ENCODE data around the gene CSMD2. TPM values are rescaled to one million over a fixed set of nuclear protein-coding genes. Genes with fewer than 3 reads are reported as not detected.
"Not testable (repeated sequence)": the region's sequence is repeated elsewhere in the genome, so short reads cannot be mapped to it uniquely, and the experiment has no call there.

CSMD2 gene
- total RNA-seq = 0.12 and 0.15 TPM in 2 replicates

DNA sequence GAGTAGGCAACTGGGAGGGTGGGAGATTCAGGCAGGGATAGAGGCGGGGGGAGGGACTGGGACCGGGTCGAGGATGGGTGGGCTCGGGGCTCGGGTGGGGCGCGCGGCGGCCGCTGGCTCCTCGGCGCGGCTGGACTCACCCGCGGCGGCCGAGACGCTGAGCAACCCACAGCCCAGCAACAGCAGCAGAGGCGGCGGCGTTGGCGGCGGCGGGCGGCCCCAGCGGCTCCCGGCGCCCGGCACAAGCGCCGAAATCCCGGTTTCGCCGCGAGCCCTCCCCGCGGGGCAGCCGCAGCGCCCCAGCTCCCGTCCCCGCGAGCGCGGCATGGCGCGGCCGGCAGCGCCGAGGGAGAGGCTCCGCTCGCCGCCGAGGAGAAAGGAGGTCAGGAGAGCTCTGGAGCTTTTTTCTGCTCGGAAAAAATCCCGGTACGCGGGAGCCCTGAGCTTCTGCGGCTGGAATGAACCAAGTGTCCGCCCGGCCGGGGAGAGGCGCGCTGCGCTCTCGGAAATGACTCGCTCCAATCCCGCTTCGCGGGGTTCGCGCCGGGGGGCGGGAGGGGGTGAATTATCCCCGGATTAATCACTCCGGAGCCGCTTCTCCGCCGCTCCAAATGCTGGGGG, at the start of gene CSMD2:
TSS of gene CSMD2 (minus strand) at position 460 of the 621 bp plus-strand sequence. CDS start at position 327, 133 bp downstream.
- no peak for DNase-seq (ENCODE audit: extremely low read depth, low read depth, low spot score)

DNA sequence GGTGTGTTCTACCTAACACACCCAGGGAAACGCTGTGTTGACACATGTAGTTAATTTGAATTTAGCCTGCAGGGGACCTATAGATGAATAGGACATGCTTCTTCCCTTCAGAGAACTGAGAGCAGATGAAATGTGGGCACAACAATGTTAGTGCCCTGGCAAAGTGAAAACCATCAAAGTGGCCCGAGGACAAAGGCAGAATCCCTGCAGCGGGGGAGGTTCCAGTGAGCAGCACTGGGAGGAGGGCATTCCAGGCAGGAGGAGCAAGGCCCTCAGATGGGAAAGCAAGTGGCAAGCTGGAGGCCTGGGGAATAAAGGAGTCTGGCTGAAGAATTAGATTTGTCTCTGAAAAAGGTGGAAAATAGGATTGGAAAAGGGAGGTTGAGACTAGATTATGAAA, 48.9 kb upstream of the CSMD2 start:
- DNase-seq (ENCODE audit: extremely low read depth, low read depth, low spot score) = no peak

DNA sequence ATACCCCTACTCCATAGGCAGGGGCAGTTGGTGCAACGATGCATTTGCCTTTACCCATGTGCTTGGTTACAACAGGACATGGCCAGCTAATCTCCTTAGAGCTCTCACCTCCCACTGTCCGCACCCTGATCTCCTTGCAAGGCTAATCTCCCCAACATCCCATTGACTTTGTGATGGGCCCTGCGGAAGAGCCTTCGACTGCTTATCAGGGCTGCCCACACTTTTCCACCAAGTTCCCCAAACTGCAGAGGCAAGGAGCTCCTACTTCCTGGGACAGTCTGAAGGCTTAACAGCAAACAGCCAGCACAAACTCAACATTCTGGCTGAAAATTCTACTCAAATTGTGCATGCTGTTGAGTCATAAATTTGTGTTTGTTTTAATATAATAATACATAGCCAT, 47.6 kb upstream of the CSMD2 start:
- no peak for DNase-seq (ENCODE audit: extremely low read depth, low read depth, low spot score)

DNA sequence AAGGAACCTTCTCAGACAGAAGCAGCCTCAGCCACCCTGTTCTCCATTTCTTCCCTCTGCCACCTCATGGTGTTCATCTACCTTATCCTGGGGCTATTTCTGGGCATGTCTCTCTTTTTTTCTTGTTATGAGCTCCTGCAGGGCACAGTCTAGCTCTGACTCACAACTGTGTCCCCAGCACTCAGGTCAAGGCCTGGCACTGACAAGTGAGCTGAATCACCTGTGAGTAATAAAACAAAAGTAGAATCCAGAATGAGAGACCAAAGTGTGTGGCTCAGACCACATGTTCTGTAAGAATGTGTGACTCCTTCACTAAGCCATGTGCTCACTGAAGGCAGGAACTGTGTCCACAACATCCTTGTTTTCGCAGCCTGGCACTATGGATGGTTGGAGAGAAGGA, 34.9 kb upstream of the CSMD2 start:
- no peak for DNase-seq (ENCODE audit: extremely low read depth, low read depth, low spot score)

DNA sequence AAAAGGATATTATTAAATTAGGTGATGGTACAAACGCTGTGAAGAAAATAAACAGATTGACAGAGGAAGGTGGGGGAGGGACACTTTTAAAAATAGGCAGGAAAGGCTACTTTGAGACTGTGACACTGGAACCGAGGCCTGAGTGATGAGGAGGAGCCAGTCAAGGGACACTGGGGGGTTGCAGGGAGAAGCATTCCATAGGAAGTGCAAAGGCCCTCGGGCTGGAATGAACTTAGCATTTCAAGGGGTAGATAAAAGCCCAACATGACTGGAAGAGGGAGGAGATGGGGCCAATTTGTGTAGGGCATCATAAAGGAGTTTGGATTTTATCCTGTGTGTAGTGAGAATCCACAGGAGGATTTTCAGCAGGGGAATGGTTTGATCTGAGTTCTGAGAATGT, 27.6 kb upstream of the CSMD2 start:
- DNase-seq (ENCODE audit: extremely low read depth, low read depth, low spot score) = no peak

DNA sequence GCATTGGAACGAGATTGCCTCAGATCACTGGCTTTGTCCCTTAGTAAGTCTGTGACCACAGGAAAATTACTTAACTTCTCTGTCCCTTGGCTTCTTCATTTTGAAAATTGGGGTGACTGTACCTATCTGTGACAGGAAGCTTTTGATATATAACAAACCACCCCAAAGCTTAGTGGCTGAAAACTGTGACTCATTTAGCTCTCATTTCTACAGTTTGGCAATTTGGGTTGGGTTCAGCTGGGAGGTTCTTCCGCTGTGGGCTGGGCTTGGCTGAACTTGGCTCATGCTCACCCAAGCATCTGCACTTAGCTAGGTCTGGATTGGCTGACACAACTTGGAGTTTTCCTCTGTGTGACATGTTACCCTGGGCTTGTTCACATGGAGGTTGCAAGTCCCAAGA, 25.7 kb upstream of the CSMD2 start:
- no peak for DNase-seq (ENCODE audit: extremely low read depth, low read depth, low spot score)

DNA sequence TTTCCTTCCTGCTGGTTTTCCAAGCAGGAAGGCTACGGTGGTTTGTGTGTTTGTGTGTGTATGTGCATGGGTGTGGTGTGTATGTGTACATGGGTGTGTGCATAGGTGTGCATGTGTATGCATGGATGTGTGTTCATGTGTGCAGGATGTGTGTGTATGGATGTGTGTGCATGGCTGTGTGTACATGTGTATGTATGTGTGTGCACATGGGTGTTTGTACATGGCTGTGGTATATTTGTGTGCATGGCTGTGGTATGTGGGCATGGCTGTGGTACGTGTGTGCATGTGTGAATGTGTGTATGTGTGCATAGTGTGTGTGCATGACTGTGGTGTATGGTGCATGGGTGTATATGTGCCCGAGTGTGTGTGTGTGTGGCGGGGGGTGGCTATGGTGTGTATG, 24.0 kb upstream of the CSMD2 start:
- no peak for DNase-seq (ENCODE audit: extremely low read depth, low read depth, low spot score)

DNA sequence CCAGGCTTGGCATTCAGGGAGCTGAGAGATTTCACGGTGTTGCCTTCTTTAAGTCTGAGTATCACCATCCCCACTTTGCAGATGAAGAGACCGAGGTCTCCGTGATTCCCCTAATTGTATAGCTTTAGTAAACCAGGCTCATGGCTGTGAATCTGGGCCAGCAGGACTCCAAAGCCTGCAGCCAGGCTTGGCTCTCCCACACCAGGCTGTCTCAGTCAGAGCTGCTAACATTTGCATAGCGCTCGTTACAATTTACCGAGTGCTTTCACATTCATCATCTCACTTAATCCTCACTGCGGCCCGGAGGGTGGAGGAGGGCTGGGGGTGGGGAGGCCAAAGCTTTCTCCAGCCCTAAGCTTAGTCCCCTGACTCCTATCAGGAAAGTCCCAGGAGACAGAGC, 23.4 kb upstream of the CSMD2 start:
- DNase-seq (ENCODE audit: extremely low read depth, low read depth, low spot score) = no peak

DNA sequence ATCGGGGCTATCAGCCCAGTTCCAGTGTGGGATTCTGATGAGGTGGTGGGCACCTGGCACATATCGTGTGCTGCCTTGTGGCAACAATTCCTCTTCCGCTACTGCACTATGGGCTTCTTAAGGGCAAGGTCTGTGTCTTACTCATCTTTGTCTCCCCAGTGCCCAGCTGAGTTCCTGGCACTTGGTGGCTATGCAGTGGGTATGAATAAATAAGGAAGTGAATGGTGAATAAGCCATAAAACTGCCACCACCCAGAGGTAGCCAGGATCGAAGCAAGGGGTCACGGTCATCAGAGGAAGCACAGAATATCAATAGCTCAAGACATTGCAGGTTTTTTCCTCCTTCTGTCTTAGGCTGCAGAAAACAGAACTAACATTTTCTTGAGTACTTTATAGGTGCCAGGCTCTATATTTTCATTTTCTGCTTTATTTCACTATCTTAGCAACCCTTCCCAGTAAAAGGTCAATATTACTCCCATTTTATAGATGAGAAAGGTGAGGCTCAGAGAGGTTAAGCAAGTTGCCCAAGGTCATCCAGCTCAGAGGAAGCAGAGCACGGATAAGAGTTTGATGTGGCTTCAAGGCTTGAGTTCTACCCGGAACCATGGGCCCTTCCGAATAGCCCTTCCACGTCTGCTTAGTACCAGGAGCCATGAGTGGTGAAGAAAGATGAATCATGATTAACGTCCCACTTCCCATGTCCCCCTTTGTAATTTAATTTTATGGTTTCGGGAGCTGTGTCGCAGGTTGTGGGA, 21.9 kb upstream of the CSMD2 start:
- DNase-seq (ENCODE audit: extremely low read depth, low read depth, low spot score) = no peak

DNA sequence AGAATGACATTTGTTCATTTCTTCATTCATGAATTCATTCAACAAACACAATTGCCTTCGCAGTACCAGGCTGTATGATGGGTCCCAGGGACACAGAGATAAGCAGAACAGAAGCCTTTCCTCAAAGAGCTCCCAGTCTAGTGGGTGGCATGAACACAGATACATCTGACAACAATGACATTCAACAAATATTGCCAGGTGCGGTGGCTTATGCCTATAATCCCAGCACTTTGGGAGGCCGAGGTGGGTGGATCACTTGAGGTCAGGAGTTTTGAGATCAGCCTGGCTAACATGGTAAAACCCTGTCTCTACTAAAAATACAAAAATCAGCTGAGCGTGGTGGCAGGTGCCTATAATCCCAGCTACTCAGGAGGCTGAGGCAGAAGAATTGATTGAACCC, 18.4 kb upstream of the CSMD2 start:
- not testable (repeated sequence) for DNase-seq (ENCODE audit: extremely low read depth, low read depth, low spot score)

DNA sequence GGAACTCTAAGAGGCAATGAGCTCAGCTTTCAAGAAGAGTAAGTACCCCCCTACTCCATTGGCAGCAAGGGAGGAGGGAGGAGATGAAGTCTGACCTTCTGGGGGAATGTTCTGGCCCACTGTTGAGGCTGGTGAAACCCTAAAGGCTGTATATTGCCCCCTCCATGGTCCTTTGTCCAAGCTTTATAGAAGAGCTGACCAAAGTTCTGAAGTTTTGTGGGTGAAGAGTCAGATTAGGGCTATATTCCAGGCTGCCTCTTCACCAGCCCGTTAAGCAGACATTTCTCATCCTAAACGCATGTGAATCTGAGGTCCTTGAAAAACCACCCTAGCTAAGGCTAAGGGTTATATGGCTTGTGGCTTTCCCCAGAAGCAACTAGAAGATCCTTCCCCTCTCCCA, 13.0 kb upstream of the CSMD2 start:
- no peak for DNase-seq (ENCODE audit: extremely low read depth, low read depth, low spot score)

DNA sequence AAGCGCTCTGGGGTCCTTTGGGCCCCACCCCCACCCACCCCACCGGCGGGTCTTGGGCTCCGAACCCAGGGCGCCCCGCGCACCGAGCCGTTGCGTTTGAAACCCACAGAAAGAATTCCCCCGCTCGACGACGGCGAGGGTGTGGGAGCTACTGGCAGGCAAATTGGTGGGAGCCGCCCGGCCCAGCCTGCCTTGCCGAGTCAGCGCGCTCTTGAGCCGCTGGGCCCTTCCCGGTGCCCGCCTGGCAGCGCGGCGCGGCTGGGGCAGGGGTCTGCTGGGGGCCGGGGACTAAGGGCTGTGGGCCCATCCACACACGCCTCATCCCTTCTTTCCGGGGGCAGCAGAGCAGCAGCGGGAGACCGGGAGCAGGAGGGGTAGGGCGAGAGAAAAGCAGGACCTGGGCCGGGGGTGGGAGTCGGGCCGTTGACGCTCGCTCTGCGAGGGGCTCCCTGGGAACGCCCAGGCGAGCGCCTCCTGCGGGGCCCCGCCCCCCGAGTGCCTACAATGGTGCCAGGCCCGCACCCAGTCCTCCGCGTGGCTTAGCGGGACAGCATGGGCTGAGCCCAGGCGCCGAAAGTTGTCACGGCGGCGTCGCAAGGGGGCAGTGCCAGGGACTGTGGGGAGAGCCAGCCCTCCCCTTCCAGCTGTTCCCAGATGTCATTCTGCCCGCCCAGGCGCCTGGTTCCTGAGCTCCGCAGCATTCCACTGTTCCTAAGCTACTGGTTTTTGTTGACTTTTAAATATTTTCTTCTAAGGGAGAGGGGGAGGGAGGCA, 12.0 kb upstream of the CSMD2 start, which contains the start of gene C1orf94:
TSS of gene C1orf94 (plus strand) at position 78 of the 774 bp plus-strand sequence. CDS start 883 bp downstream, outside the sequence.
- no peak for DNase-seq (ENCODE audit: extremely low read depth, low read depth, low spot score)

DNA sequence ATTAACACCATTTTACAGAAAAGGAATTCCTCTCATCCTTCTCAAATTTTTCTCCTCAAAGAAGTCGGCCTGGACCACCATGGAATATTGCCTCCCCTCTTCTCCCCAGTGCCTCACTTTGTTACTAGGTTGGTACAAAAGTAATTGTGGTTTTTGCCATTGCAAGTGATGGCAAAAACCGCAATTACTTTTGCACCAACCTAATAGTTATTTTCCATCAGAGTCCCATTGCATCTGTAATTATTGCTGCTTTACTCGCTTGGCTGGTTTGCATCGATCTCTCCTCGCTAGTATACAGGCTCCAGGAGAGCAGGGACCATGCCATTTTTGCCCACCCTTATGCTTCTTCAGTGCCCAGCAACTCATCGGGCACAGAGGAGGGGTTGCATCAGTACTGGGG, 10.7 kb upstream of the CSMD2 start:
- no peak for DNase-seq (ENCODE audit: extremely low read depth, low read depth, low spot score)

DNA sequence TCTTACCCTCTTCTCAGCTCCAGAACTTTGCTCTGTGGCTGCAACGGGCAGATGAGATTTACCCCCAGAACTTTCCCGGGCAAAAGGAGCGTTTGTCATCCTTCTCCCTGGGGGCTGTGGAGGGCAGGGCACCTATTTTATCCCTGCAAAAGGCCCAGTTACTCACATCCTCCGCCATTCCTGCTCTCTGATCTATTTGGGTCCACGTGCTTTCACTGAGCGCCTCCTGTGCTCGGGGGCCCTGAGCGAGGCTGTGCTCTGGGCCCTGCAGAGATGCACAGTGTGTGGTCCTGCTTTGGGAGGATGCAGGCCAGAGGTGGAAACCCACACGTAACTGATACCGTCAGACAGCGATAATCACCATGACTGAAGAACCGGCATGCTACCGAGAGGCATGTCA, 2.4 kb upstream of the CSMD2 start:
- no peak for DNase-seq (ENCODE audit: extremely low read depth, low read depth, low spot score)

DNA sequence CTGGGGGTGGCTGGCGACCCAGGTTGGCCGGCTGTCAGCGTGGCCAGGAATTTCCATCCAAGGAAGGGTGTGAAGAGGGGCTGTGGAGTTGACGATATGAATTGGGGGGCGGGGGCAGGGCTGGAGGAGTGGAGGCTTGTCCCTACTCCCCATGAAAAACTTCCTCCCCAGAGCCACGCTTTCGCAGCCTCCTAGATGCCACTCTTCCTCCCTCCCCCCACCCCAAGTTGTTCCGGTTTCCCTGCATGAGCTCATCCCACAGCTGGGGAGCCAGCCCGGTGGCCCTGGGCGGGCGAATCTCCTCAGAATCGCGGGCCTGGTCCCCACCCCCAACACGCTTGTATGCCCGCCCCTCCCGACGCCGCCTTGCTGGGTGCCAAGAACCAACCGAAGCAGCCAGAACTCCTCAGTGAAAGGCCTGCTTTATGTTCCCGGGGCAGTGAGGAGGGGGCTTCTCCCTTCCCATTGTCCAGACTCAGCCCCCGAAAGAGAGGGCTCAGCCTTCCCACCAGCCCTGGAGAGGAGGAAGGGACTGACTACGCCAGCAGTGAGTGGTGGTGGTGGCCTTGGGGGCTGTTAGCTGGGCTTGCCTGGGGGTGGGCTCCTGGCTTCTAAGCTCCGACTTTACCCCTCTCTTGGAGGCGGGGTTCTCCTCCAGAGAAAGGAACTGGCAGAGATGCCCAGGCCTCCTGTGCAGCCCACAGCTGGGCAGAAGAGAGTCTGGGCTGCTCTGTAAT, 1.8 kb upstream of the CSMD2 start:
- no peak for DNase-seq (ENCODE audit: extremely low read depth, low read depth, low spot score)

DNA sequence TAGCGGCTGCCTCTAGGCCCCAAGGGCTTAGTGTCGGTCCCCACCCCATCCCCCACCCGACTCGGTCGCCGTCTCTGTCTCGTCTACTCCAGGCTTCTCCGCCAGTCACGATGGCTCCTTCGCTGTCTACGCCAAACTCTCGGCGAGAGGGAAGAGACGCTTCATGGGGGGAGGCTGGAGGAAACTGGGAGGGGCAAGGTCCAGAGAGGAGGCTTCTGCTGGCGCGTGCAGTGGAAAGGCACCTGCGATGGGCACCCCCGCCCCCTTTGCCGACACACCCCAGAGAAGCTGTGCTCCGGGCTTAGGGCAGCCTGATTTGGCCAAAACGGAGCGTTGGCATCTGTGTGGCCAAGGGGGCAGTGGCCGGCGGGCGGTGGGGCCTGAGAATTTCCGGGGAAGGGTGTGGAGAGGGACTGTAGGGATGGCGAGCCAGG, 1.2 kb upstream of the CSMD2 start:
- DNase-seq (ENCODE audit: extremely low read depth, low read depth, low spot score) = no peak

DNA sequence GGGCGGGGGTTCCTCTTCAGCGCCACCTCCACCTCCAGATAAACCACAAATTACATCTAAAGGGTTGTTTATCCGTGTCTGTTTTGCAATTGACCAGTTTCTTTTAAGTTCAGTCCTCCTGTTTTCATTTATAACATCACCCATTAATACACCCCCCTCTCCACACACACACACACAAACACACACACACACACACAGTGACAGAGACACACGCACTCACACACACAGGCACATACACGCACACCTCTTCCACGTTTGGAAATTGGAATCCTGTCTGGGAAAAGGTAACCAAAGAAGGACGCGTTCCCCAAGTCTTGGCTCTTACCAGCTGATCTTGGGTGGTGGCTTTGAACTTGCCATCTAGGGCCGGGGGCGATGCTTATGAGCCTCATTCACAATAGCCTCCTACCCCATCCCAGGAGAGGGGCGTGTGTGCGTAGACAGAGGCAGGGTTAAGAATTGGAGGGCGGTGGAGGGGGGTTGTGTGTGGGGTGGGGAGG, 442 bp upstream of the CSMD2 start:
- no peak for DNase-seq (ENCODE audit: extremely low read depth, low read depth, low spot score)

DNA sequence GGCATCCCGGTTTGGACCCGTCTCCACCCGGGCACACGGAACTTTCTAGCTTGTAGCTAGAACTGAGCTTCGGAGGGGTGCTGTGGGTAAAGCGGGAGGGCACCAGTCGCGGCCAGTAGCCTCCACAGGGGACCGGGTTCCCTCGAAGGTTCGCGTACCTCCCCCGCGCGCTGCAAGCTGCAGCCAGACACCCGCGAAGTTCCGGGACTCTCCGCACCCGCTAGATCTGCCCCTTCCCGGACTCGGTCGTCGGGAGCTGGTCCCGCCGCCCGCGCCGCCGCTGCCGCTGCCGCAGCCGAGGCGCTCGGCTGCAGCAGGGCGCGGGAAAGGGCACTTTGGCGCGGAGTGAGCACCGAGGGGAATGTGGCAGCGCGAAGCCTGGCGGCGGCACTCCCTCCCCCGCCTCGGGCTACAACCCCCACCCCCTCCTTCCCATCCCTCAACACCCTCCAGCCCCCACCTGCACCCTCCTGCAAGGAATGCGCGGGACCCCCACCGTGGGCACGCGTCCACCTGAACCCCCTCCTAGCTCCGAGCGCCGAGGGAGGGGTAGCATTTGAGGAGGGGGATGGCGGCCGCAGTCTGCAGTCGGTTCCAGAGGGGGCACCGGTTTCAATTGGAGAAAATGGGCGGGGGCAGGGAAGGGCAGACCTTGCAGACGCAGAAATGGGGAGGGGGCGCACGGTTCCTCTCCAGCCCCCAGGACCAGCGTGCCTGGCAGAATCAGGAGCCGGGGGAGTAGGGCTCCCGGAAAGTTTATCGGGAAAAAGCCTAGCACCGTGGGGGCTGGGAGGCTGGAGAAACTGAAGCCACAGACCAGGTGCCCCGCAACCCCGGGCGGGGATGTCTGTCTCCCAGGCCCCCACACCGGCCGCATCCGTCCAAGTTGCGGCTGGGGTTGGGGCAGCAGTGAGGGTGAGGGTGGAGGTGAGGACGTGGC, 968 bp downstream of the CSMD2 start:
- no peak for DNase-seq (ENCODE audit: extremely low read depth, low read depth, low spot score)

DNA sequence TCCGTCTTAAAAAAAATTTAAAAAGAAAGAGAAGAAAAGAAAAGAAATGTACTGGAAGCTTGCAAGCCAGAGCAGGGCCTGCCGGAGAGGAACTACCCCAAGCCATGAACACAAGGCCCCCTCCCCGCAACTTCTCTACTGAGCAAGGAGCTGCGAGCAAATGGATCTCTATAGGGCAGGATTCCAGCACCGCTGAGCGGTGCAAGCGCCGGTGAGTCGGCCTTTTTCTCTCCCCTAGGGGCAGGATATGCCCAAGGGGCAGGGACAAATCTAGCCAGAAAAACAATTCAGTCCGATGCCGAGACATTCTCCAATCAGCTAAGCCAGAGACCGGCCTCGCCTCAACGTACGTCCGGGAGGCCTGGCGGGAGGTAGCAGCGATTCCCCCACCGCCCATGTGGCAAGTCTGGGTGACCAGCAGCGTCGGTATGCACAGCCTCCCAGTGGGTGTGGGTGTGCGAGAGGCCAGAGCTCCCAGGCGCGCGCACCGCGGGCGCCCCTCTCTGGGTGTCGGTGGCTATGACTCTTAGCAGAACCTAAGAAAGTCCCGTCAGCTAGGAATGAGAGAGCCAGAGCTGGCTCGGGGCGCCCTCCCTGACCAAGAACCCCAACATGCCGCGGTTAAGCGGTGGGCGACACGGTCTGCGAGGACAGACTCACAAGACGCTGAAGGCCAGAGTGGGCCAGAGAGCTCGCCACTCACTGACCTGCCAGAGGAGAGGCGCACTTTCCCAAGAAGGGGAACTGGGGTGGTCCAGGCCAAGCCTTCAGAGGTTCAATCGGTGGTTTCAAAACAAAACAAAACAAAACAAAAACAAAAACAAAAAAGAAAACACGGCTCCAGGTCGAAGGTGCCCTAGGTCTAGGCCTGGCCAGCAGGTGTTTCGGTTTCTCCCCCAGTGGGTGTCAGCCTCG, 1.9 kb downstream of the CSMD2 start:
- DNase-seq (ENCODE audit: extremely low read depth, low read depth, low spot score) = no peak

Data from glomerular endothelial cell (primary cell).